GM19023 (cell line): Measurements from ENCODE around the gene LRP2.

Experiments used
- ATAC-seq: cut with Tn5 transposase; IDR thresholded peaks from one replicate; pipeline ENCODE4 v1.9.1; 2021; ENCODE audit warnings: mild to moderate bottlenecking, moderate library complexity; ENCODE audit not compliant: unreplicated experiment

LRP2 gene

DNA sequence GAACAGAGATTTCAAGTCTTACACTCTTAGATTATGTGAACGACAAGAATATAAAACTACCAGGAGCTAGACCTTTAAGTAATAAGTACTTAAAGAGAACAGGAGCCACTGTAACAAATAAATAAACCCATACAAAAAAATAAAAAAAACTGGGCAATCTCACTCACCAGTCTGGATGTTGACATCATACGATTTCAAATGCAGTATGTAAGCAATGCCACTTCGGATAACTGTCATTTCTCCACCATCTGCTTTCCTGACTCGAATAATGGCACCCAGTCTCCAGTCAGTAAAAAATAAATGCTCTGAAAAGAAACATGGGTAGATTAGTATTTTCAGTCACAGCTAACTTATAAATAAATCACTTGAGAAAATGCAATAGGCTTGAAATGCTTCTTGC lies 115.1 kb downstream of the LRP2 start:
- no peak for ATAC-seq

DNA sequence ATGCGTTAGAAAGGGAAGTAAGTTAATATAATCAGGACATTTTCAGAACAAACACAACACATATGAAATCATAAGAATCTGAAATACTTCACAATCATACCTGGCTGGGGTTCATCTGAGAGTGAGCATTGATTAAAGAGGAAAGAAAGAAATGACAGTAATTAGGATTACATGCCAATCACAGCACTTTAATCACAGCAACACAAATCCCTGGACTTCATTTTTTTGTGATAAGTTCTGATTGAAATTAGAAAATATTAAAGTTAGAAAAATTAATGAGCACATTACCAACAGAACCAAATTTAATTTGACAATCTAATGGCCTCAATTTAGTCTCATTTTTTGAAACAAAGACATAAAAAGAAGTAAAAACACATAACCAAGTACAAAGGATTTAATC lies 121.9 kb downstream of the LRP2 start:
- ATAC-seq: no peak

GRCh38 chr2:169237939-169238338 lies 124.4 kb downstream of the LRP2 start:
- no peak for ATAC-seq

DNA sequence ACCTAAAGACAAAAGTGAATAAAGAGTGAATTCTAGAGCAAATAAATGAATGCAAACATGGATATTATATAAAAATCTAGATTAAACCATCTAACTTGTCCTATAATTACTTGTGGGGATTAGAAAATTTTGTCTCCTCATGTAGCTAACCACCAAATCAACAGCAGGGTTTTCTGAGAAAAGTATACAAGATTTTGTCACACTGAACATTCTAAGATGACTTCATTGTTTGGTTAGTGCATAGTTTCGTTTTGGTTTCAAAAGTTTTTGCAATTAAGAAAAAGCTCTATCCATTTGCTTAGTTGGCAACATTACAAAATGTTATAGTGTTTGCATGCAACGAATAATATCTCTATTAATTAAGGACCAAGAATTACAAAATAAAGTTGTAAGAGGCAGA lies 125.0 kb downstream of the LRP2 start:
- no peak for ATAC-seq

DNA sequence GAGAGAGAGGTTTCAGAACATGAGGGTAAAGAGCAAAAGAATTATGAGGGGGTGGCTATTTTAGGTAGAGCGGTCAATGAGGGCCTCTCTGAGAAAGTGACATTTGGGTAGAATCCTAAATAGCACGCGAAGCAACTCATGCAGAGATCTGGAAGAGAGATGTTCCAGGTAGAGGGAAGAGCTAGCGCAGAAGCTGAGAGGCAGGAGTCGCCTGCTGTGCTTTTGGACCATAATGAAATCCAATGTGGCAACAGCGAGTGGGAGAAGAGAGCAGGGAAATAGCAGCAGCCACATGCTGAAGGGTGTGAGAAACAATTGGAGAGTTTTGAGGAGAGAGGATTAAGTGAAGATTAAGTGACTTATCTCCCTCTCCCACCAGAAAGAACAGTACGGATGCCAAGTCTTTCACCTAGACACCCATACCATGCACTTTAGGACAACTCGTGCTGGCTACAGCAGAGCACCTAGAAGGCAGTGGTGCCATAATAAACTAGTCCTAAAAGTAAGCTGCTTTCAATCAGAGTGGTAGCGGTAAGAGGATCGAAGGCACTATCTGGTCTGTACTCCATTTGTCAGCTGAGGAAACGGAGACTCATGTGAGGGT lies 129.7 kb downstream of the LRP2 start:
- no peak for ATAC-seq

DNA sequence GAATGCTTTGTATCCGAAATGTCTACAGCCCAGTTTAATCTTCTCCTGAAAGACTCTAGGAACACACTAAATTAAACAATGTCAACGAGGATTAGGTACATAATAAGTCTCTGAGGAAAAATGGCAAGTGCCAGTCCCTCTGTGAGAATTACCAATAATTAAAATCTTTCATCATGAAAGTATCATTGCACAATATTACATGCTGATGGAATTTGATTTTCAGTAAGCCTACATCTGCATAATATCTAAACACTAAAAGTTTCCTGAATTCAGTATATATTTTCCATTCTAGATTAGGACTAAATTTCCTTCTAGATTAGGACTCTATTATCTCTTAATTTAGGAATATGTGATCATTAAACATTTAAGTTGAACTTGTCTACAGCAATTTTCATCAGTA lies 132.1 kb downstream of the LRP2 start:
- ATAC-seq: no peak

DNA sequence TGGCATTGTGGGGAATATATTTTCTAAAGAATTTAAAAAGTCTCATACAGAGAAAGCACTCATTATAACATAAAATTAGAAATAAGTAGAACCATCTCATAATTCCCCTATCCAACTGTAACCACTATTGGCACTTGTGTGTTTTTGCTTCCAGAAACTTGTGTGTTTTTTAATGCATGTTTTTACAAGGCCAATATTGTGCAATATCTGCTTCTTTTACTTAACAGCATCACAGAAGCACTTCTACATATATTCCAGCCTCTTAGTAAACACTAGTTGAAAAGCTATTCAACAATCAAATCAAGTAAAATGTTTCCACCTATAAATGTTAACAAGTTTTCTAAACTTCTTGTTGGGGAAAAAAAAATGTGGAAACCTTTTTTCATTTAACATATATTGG lies 132.7 kb downstream of the LRP2 start:
- no peak for ATAC-seq

GRCh38 chr2:169225906-169226305 lies 136.4 kb downstream of the LRP2 start:
- ATAC-seq: no peak

DNA sequence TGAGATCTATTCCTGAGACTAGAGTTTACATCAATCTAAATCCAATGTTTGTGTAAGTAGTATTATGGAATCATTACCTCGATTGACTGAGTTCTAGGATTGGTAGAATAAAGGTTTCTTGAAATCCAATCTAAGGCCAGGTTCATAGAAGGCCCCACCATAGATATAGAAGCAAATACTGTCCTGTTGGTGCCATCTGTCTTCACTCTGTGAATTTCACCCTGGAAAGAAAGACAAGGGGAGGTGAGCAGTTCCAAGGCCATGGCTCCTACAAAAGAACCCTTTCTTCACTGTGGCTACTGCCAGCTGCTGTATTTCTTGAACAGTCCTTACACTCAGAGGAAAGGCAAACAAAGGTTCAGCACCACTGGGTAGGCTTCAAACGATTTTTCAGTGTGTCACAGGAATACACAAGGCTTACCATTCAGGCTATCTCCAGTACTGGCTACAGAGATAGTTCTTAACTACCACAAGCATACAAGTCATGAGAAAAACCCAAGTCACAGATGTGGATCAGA lies 137.0 kb downstream of the LRP2 start:
- ATAC-seq: no peak

DNA sequence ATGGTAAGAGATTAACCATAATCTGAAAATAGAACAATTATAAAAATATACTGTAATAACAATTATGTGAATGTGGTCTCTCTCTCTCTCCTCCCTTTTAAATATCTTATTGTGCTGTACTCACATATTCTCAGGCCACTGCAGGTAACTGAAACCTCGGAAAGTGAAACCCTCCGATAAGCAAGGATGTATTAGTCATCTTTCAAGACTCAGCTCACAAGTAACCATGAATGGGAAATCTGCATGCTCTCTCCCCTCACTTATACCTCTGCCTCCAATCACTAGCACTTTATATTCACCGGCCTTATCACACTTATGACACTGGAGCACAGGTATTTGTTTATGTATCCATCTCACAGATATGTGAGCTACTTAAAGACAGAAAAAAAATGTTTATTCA lies 139.7 kb downstream of the LRP2 start:
- ATAC-seq: no peak

- no peak for ATAC-seq
Measured at GRCh38 chr2:169221745-169222369, 140.5 kb downstream of the LRP2 start.

DNA sequence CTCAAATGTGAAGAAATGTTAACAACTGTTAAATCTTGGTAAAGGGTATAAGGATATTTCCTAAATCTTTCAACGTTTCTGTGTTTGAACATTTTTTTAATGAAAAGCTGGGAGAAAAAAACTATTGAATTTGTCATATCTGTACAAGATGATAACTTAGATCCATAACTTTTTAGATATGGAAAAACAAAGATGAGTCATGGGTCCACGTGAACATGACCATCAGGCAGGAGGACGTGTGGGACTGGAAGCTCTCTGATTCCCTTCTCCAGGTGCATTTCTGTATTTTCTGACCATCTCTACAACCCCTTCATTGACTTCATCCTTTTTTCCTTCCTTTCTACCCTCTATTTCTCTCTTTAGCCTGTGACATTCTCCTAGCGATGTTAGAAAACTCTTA lies 151.4 kb downstream of the LRP2 start:
- no peak for ATAC-seq

GRCh38 chr2:169208026-169208425 lies 154.3 kb downstream of the LRP2 start:
- no peak for ATAC-seq

DNA sequence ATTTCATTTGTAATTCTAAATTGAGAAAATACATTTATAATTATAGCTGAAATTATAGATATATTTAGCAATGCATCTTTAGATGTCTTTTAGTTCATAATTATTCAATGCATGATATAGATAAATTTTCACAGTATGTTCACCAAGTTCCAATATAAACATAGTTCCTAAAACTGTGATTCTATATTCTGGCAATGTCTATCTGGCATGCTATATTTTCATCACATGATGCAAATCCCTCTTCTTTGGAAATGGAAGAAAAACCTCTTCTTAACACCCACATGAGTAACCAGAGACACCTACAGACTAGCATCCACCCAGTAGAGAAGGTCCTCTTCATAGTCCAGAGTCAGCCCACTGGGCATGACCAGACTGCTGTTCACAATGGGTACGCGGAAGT lies 157.2 kb downstream of the LRP2 start:
- no peak for ATAC-seq

- no peak for ATAC-seq
Measured at GRCh38 chr2:169203952-169204351, 158.4 kb downstream of the LRP2 start.

- no peak for ATAC-seq
Measured at GRCh38 chr2:169200756-169201155, 161.6 kb downstream of the LRP2 start.

DNA sequence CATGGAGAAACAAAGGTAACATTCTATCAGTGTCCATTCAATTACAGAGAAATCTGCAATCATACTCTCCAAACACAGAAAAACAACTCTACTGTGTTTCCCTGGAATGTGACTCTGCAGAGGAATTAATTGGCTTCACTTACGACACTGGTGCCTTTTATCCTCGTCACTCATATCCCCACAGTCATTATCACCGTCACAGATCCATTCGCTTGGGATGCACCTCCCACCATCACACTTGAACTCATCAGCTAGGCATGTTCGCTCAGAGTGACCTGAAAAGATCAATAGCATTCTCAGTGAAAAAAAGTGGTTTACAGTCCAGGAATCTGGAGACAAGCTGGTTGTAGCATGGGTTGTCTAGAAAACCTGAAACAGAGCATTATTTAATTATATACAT lies 168.7 kb downstream of the LRP2 start:
- no peak for ATAC-seq

- no peak for ATAC-seq
Measured at GRCh38 chr2:169190197-169190775, 172.0 kb downstream of the LRP2 start.

DNA sequence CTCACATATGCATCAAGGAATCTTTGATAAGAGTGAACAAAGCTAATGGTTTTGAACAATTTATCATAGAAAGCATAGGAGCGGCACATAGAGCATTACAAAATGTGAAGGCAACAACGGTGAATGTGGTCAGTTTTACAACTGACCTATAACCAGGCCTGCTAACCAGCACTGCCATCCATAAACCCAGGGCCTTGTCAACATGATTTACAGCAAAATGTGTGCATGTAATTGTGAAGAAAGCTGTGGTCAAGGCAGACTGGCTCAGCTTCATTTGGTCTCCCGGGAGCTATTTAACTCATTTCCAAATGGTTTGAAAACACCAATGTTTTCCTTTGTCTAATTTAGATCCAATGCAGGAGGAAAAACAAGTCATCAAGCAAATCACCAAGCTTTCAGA lies 173.2 kb downstream of the LRP2 start:
- ATAC-seq: no peak

DNA sequence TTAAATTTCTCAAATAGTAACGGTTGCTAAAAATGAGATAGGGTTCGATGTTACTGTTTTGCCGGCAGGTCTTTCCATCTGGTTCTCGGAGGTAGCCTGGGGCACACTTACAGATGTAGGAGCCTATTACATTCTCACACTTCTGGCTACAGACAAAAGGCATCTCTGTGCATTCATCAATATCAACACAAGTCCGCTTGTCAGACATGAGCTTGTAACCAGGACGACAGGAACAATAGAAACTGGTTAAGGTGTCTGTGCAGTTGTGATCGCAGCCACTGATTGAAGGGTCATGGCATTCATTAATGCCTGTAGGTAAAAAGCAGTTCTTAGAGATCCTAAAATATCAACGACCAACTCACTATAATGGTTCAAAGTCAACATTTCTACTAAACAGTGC lies 176.6 kb downstream of the LRP2 start:
- ATAC-seq: no peak

DNA sequence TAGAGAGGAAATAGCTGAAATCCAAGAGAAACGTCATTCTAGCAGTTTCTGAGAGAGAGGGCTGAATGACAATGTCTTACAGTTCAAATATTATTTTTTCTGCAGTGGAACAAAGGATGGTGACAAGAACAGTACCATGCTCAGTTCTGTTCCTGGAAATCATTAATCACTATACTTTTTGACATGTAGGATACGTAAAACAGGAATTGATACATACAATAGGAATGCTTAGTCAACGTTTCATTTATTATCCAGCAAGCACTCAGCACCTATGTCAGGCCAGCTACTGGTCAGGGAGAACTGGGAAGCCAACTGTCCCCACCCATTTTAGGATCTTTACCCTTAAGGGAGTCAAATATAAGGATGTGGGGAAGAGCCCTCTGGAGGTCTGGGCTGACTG lies 178.3 kb downstream of the LRP2 start:
- no peak for ATAC-seq

- ATAC-seq: no peak
Measured at GRCh38 chr2:169182573-169182972, 179.8 kb downstream of the LRP2 start.
